ENCODE measurements around the gene TMEM158. TPM values are rescaled to one million over a fixed set of nuclear protein-coding genes. Genes with fewer than 3 reads are reported as not detected.

The TMEM158 gene
- total RNA-seq, 1 experiment from 2014 or later, result 0.26 TPM

DNA sequence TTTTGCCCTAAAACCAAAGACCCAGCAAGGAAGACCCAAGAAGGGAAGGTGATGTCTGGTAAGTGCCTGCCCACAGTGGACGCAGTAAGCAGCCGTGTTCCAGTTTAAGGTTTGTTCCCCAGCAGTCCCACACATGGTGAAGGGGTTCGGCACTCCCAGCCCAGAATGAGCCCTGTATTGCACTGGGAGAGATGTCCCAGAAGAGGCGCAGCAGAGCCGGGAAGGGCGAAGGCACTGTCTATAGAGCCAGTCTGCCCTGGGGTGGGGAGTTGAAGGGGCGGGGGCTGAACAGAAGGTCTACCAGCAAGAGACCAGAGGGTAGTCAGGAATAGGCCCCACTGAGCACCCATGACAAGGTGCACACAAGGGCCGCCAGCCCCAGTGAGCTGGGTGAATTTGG, 6.4 kb downstream of the TMEM158 start:
- Histone ChIP-seq H3K4me3 (no peak overlapping the region), H3K27ac (no peak overlapping the region)

DNA sequence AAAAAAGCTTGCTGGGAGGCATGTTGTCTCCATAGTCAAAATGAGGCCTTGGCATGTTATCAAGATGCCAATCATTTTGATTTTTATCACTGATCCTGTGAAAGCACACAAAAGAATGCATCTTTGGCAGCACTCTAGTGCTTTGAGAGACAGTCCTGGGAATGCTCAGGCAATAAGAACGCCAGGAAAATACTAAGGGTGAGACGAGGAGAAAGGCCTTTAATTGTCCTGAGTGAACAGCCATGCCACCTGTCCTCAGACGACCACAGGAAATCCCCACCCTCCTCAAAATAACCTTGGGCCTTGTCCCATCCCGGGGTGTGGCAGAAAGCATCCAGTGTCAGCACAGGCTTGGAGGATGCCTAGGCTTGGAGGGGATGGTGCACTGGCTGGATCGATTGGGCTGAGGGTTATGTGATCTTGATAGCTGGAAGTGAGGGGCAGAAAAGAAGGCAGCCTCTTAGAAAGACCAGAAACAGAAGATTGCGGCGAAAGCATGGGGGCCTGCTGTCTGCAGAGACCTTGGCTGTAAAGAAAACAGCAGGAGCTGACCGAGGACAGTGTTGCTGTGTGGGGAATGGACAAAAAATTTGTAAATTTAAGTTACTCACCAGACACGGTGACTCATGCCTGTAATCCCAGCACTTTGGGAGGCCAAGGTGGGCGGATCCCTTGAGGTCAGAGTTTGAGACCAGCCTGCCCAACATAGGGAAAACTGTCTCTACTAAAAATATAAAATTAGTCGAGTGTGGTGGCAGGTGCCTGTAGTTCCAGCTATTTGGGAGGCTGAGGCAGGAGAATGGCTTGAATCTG, 7.3 kb downstream of the TMEM158 start:
- Histone ChIP-seq H3K9me3 (replicated peaks) (no peaks in the 10 kb centered on the region), H3K36me3 (no peaks in the 10 kb centered on the region), H3K27me3 (peaks cover under 1% of the 10 kb centered on the region; the same call in 1 of the 2 replicates), H3K4me1 (peaks cover 6% of the 10 kb centered on the region), H3K27ac (no peak overlapping the region), H3K4me3 (no peak overlapping the region)
- DNase-seq, result peak; percentile 14 to 23

More for the DNA sequence above, 6.4 kb downstream of the TMEM158 start:
- H3K27me3 ChIP-seq, result peaks cover 10% of the 10 kb centered on the region; the same call in 1 of the 2 replicates
- H3K4me1 ChIP-seq, result peaks cover 9% of the 10 kb centered on the region
- no peaks in the 10 kb centered on the region for H3K9me3 ChIP-seq (replicated peaks)
- H3K36me3 ChIP-seq, result no peaks in the 10 kb centered on the region
- no peak for DNase-seq

DNA sequence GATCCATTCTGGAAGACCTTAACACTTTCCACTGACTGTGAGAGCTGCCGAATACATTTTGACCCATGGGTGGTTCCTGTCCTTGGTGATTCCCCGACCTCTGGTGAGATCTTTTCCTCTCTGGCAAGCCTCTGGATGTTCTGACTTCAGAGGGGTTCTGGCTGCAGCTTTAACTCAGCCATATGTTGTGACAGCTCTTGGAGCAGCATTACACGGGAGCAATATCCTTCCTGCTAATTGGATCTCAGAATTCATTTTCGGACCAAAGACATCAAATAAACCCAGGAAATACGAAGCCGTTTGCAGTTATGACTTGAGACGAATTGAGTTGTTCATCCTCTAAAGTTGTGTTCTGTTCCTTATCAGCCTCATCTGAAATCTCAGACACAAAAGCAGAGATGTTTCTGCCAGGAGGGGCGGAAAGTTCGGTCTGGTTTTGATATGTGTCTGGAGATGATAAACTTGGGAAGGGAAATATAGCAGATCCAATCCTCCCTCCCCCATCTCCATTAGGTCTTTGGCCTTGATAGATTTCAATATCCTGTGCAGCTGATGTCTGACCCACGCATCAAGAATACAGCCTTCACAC, 10.0 kb downstream of the TMEM158 start:
- no peak overlapping the region for H3K4me3 ChIP-seq
- DNase-seq, result no peak
- H3K36me3 ChIP-seq, result no peaks in the 10 kb centered on the region
- H3K27ac ChIP-seq, result no peak overlapping the region
- H3K4me1 ChIP-seq, result peaks cover 6% of the 10 kb centered on the region
- H3K9me3 ChIP-seq (replicated peaks), result no peaks in the 10 kb centered on the region
- H3K27me3 ChIP-seq, result no peaks in the 10 kb centered on the region; the same call in 1 of the 2 replicates

DNA sequence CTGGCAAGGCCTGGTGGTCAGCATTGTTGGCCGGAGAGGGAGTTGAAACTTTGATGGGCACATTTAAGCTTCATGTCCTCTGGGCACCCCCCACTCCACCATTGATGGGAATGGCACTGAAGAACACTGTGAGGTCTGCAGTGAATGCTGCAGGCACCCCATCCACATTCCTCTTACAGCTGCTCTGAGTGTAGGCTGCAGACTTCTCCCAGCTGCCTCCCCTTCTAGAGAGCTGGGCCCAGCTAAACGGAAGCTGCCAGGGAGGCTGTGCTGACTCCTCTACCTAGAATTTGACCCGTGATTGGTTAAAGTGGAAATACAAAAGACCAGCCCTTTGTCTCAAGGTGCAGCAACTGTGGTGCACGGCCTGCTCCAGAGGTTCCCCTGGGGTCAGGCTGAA, 10.6 kb downstream of the TMEM158 start:
- H3K9me3 ChIP-seq (replicated peaks), result no peaks in the 10 kb centered on the region
- no peak for DNase-seq
- no peak overlapping the region for H3K4me3 ChIP-seq
- H3K4me1 ChIP-seq, result peaks cover 6% of the 10 kb centered on the region
- H3K27me3 ChIP-seq, result no peaks in the 10 kb centered on the region; the same call in 1 of the 2 replicates
- H3K27ac ChIP-seq, result no peak overlapping the region
- no peaks in the 10 kb centered on the region for H3K36me3 ChIP-seq

DNA sequence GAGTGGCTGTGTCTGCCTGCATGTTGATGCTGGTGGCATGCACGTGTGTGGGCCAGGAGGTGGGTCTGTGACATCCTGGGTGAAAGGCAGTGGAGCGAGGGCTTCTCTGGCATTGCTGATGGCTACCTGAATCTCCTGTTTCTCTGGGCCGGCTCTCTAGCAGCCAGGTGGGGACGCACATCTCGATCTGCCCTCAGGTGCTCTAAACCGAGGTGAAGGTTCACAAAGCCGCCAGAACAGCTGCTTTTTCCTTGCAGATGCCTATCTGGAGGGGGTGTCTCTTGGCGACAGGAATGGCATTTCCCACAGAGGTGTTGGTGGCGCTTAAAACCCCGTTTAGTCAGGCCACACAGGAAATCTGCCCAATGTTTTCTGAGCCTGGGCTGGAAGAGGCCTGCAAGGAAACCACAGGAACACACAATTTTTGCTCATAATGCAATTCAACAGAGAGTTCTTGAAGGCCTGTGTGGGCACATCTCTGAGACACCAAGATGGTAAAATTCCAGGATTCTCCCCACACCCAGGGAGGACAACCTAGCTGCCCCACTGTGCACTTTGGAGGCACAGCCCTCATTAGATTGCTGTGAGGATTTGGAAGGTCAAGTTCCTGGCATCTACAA, 11.9 kb downstream of the TMEM158 start:
- DNase-seq, result no peak
- no peaks in the 10 kb centered on the region for H3K9me3 ChIP-seq (replicated peaks)
- H3K27ac ChIP-seq, result no peak overlapping the region
- H3K4me3 ChIP-seq, result no peak overlapping the region
- peaks cover 6% of the 10 kb centered on the region for H3K4me1 ChIP-seq
- H3K27me3 ChIP-seq, result no peaks in the 10 kb centered on the region; the same call in 1 of the 2 replicates
- no peaks in the 10 kb centered on the region for H3K36me3 ChIP-seq

DNA sequence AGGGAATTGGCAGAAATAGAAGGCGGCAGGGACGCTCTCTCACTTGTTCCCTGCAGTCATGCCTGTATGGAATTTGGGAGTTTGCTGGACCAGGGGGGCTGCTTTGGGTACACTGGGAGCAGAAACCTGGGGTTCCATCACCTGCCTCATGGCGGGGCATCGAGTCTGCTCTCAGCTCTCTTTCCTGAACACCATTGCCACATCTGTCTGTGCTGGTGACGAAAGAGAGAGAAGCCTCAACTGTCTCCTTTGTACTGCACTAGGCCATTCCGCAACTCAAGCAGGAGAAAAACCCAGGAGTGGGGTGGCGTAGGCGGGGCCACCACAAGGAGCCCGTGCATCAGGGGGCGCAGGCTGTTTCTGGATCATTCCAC, 14.0 kb downstream of the TMEM158 start:
- Histone ChIP-seq H3K4me3 (no peak overlapping the region), H3K36me3 (no peaks in the 10 kb centered on the region), H3K4me1 (no peaks in the 10 kb centered on the region), H3K27me3 (no peaks in the 10 kb centered on the region; the same call in 1 of the 2 replicates), H3K9me3 (replicated peaks) (no peaks in the 10 kb centered on the region), H3K27ac (no peak overlapping the region)
- DNase-seq, result no peak

DNA sequence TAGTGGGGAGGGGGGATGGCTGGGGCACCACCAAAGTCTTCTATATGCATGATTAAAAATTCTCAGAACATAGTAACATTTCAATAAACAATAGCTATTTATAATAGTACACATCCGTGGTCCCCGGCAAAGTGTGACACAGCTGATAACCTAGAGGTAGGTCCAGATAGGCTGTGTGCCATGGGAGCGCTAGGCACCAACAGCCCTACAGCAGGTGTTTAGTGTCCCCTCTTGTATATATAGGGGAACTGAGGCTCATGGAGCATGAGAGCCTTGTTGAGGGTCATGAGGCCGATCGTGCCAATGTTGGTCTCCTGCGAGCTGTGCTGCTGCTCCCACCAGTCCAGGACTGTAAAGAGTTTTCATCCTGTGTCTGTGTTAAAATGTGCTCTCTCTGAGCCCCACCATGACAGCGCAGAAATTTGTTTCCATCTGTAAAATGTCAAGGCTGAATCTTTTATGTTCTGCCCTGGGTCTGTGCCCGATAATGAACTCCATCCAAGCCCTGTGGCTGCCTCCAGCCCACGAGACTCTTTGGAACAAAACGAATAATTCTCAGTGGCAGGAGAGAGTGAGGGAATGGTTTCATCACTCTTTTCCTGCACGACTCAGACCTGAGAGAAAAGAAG, 14.5 kb downstream of the TMEM158 start:
- Histone ChIP-seq H3K4me1 (no peaks in the 10 kb centered on the region), H3K27ac (no peak overlapping the region), H3K27me3 (no peaks in the 10 kb centered on the region; the same call in 1 of the 2 replicates), H3K9me3 (replicated peaks) (no peaks in the 10 kb centered on the region), H3K36me3 (no peaks in the 10 kb centered on the region), H3K4me3 (no peak overlapping the region)
- DNase-seq, result no peak

DNA sequence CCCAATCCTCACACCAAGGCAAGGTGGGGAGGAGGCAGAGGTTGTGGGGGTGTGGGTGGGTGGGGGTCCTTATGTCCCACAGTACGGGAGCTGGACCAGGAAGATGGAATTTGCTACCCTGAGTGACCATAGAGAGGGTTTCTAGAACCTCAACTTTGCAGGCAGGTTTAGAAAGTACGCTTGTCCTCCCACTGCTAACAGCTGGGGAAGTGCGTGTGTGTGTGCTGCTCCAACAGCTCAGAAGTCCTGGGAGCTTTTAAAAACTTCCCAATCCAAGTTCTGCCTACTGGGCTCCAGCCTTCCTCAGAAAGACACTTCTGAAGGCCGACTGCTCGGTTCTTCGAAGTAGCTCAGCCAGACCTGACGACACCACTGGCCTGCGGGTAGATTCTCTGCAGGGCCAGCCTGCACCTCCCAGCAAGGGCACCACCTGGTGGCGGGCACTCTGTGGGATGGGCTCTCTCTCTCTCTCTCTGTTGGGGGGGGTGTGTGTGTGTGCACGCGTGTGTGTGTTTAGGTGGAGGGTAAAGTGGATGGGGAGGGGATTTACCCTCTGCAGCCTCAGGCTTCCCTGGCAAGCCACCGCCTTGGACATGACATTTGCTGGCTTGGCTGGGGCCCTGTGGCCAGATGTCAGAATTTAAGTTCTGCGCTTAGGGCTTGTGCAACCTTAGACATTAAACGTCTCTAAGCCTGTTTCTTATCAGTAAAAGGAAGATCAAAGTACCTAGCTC, 15.6 kb downstream of the TMEM158 start:
- Histone ChIP-seq H3K4me3 (no peak overlapping the region), H3K36me3 (no peaks in the 10 kb centered on the region), H3K4me1 (no peaks in the 10 kb centered on the region), H3K27ac (no peak overlapping the region), H3K9me3 (replicated peaks) (no peaks in the 10 kb centered on the region), H3K27me3 (no peaks in the 10 kb centered on the region)
- peak; percentile 50 to 52 for DNase-seq

DNA sequence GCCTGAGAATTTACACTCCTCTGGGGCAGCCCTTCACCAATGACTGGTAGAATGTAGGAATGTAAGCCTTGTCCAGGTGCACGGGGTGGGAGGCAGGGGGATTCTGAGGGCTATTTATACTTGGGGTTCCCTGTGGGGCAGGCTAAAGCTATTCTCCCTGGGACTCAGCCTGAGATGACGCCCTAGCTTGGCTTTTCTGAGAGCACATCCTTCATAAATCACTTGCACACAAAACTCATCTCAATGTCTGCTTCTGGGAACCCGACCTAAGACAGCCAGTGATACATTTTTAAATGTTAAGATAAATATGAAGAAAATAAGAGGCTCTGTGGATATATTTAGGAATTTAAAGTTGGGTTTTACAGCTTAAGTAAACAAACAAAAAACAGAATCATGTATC, 16.6 kb downstream of the TMEM158 start:
- Histone ChIP-seq H3K27ac (no peak overlapping the region), H3K4me1 (no peaks in the 10 kb centered on the region), H3K36me3 (no peaks in the 10 kb centered on the region), H3K4me3 (no peak overlapping the region), H3K27me3 (no peaks in the 10 kb centered on the region), H3K9me3 (replicated peaks) (no peaks in the 10 kb centered on the region)
- no peak for DNase-seq

DNA sequence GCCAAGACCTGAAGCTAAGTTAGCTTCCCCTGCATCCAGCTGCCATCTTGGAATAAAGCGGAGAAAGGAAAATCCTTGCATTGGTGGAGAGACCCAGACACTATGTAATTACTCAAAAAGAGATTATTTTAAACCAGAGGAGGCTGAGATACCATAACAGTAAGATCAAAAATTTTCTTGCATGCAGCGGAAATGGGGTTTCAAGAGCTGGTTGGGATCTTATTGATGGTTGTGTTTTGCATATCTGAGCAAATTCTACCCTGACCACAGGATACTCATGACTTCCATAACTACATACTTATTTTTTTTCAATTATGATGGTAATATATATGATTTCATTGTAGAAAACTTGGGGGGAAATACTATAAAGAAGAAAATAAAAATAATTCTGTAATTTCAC, 17.5 kb downstream of the TMEM158 start:
- H3K27ac ChIP-seq, result no peak overlapping the region
- no peaks in the 10 kb centered on the region for H3K36me3 ChIP-seq
- H3K27me3 ChIP-seq, result no peaks in the 10 kb centered on the region
- H3K4me3 ChIP-seq, result no peak overlapping the region
- H3K4me1 ChIP-seq, result no peaks in the 10 kb centered on the region
- no peak for DNase-seq
- no peaks in the 10 kb centered on the region for H3K9me3 ChIP-seq (replicated peaks)

DNA sequence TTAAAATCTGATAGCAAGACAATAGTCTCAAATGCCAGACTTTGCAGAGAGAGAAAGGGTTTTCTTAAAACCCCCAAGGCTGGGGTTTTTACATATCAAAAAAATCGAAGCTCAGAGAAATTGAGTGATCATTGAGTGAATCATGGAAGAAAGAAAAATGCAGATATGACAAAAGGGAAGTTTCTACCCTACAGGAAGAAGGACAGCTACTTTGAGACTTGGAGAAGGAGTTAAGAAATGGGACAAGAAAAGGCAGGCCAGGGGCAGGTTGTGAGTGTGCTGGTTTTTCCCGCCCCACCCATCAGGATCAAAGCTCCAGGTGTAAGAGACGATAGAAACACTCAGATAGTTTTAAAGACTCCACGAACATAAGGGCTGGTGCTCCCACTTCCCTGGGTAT, 18.6 kb downstream of the TMEM158 start:
- no peaks in the 10 kb centered on the region for H3K27me3 ChIP-seq
- H3K9me3 ChIP-seq (replicated peaks), result no peaks in the 10 kb centered on the region
- H3K27ac ChIP-seq, result no peak overlapping the region
- no peaks in the 10 kb centered on the region for H3K4me1 ChIP-seq
- H3K36me3 ChIP-seq, result no peaks in the 10 kb centered on the region
- H3K4me3 ChIP-seq, result no peak overlapping the region
- no peak for DNase-seq

DNA sequence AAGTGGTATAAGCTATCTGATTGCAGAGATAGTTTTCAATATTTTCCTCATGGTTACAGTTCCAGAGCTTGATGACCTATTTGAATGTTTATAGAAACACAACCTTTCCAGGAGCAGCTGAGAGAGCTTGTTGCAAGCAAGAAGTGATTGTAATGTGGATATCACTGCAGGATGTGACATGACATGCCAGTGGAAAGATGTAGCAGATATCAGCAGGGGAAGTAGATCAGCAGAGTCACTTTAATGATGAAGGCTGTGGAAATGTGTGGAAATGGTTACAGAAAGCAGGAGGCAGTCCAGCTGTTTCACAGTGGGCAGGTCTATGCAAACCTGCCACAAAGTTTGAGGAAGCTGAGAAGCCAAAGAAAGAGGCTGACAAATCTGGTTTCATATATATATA, 21.0 kb downstream of the TMEM158 start:
- Histone ChIP-seq H3K36me3 (no peaks in the 10 kb centered on the region), H3K9me3 (replicated peaks) (no peaks in the 10 kb centered on the region), H3K27ac (no peak overlapping the region), H3K4me3 (no peak overlapping the region), H3K4me1 (peaks cover 1% of the 10 kb centered on the region), H3K27me3 (no peaks in the 10 kb centered on the region)
- no peak for DNase-seq

DNA sequence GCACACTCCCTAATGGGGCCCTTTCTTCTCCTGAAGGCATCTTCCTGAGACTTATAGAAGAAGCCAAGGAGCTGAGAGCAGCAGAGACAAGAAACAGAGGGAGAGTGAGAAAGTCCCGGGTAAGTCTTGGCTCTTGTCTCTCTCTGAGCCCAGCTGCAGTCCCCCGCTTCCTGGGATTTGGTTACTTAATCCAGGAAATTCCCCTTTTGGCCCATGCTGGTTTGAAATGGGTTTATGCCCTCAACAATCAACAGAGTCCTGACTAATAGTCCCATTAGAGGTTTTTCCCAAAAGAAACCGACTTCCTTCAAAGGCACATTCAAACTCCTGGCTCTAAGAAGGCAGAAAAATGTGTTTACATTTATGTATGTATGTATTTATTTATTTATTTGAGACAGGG, 22.0 kb downstream of the TMEM158 start:
- Histone ChIP-seq H3K27ac (no peak overlapping the region), H3K36me3 (no peaks in the 10 kb centered on the region), H3K4me1 (peaks cover 8% of the 10 kb centered on the region), H3K9me3 (replicated peaks) (no peaks in the 10 kb centered on the region), H3K27me3 (no peaks in the 10 kb centered on the region), H3K4me3 (no peak overlapping the region)
- DNase-seq, result peak in 1 of 2 experiments; percentile 17

DNA sequence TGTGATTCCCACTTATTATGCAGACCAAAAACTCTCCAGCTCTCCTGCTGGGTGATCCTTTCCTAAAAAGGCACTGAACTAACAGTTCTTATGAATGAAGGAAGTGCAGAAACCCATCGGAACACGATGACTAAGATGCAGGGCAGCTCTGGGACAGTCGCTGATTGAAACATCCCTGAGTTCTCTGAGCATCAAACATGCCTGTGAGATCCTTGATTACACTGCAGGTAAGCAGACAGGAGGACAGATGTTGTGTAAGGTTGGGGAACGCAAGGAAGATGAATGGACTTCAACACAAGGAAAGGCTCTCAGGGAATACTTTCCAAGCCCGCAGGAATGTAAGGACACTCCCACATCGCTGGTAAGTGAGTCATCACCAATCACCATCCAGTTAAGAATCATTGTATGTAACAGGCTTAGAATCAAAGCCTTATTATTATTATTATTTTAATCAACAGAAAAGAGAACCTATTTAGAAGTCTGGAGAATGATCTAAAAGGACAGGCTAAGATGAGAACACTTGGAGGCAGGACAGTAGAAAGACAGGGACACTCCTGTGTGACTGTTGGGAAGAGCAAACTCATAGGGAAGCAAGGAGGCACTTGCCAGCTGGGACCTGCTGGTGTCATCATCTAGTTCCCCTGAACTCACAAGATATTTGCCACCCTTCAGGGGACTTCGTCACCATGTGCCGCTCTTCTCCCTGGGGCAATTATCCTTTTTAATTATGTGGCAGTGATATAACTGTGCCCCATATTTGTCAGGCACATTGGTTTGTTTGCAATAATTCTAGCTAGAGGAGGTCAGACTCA, 26.0 kb downstream of the TMEM158 start:
- no peak overlapping the region for H3K27ac ChIP-seq

More for the DNA sequence above, 26.0 kb downstream of the TMEM158 start:
- H3K9me3 ChIP-seq (replicated peaks), result no peaks in the 10 kb centered on the region
- peaks cover 8% of the 10 kb centered on the region for H3K4me1 ChIP-seq
- no peak overlapping the region for H3K4me3 ChIP-seq
- H3K27me3 ChIP-seq, result no peaks in the 10 kb centered on the region; the same call in 1 of the 2 replicates
- H3K36me3 ChIP-seq, result no peaks in the 10 kb centered on the region
- no peak for DNase-seq
